ENCODE results near the gene HEMK1.

Gene HEMK1

GRCh38 chr3:50602595-50603191 is 33.4 kb downstream of the HEMK1 start:
- Histone ChIP-seq H3K27ac (ENCODE audit: low read length) (no peak overlapping the region), H3K4me3 (ENCODE audit: low read length) (no peak overlapping the region), H3K9me3 (ENCODE audit: control insufficient read depth, insufficient read depth, low read length) (no peaks in the 10 kb centered on the region), H3K4me1 (ENCODE audit: control insufficient read depth, insufficient read depth, low read length) (no peaks in the 10 kb centered on the region), H3K36me3 (ENCODE audit: control insufficient read depth, insufficient read depth, low read length) (no peaks in the 10 kb centered on the region), H3K27me3 (ENCODE audit: control insufficient read depth, insufficient read depth, low read length) (no peaks in the 10 kb centered on the region)
- no CpG with 5 or more reads among the region's 9 CpGs for WGBS (ENCODE audit: insufficient coverage, insufficient read length)
- DNase-seq (ENCODE audit: low read depth, low spot score): no peak

- Histone ChIP-seq H3K27ac (ENCODE audit: low read length) (no peak overlapping the region), H3K27me3 (ENCODE audit: control insufficient read depth, insufficient read depth, low read length) (no peaks in the 10 kb centered on the region), H3K36me3 (ENCODE audit: control insufficient read depth, insufficient read depth, low read length) (no peaks in the 10 kb centered on the region), H3K4me1 (ENCODE audit: control insufficient read depth, insufficient read depth, low read length) (no peaks in the 10 kb centered on the region), H3K9me3 (ENCODE audit: control insufficient read depth, insufficient read depth, low read length) (no peaks in the 10 kb centered on the region), H3K4me3 (ENCODE audit: low read length) (no peak overlapping the region)
- no peak for DNase-seq (ENCODE audit: low read depth, low spot score)
- WGBS (ENCODE audit: insufficient coverage, insufficient read length): no CpG with 5 or more reads among the region's 4 CpGs
These were observed 34.2 kb downstream of the HEMK1 start for GRCh38 chr3:50603261-50604109.

- H3K4me3 ChIP-seq (ENCODE audit: low read length): no peak overlapping the region
- DNase-seq (ENCODE audit: low read depth, low spot score): no peak
- no peaks in the 10 kb centered on the region for H3K9me3 ChIP-seq (ENCODE audit: control insufficient read depth, insufficient read depth, low read length)
- no peak overlapping the region for H3K27ac ChIP-seq (ENCODE audit: low read length)
- H3K4me1 ChIP-seq (ENCODE audit: control insufficient read depth, insufficient read depth, low read length): no peaks in the 10 kb centered on the region
- no peaks in the 10 kb centered on the region for H3K36me3 ChIP-seq (ENCODE audit: control insufficient read depth, insufficient read depth, low read length)
- no peaks in the 10 kb centered on the region for H3K27me3 ChIP-seq (ENCODE audit: control insufficient read depth, insufficient read depth, low read length)
- no CpG with 5 or more reads among the region's 5 CpGs for WGBS (ENCODE audit: insufficient coverage, insufficient read length)
These were observed 34.8 kb downstream of the HEMK1 start for GRCh38 chr3:50604110-50604621.

GRCh38 chr3:50604628-50605588 is 35.6 kb downstream of the HEMK1 start:
- H3K4me3 ChIP-seq (ENCODE audit: low read length): no peak overlapping the region
- no CpG with 5 or more reads among the region's 14 CpGs for WGBS (ENCODE audit: insufficient coverage, insufficient read length)
- H3K36me3 ChIP-seq (ENCODE audit: control insufficient read depth, insufficient read depth, low read length): no peaks in the 10 kb centered on the region
- DNase-seq (ENCODE audit: low read depth, low spot score): no peak
- no peaks in the 10 kb centered on the region for H3K27me3 ChIP-seq (ENCODE audit: control insufficient read depth, insufficient read depth, low read length)
- H3K9me3 ChIP-seq (ENCODE audit: control insufficient read depth, insufficient read depth, low read length): no peaks in the 10 kb centered on the region
- no peaks in the 10 kb centered on the region for H3K4me1 ChIP-seq (ENCODE audit: control insufficient read depth, insufficient read depth, low read length)
- H3K27ac ChIP-seq (ENCODE audit: low read length): no peak overlapping the region

GRCh38 chr3:50605901-50606326 is 36.6 kb downstream of the HEMK1 start:
- H3K27me3 ChIP-seq (ENCODE audit: control insufficient read depth, insufficient read depth, low read length): peaks cover 9% of the 10 kb centered on the region; the same call in 1 of the 2 replicates
- H3K36me3 ChIP-seq (ENCODE audit: control insufficient read depth, insufficient read depth, low read length): no peaks in the 10 kb centered on the region
- no peak for DNase-seq (ENCODE audit: low read depth, low spot score)
- H3K4me1 ChIP-seq (ENCODE audit: control insufficient read depth, insufficient read depth, low read length): no peaks in the 10 kb centered on the region
- WGBS (ENCODE audit: insufficient coverage, insufficient read length): no CpG with 5 or more reads among the region's 5 CpGs
- H3K4me3 ChIP-seq (ENCODE audit: low read length): no peak overlapping the region
- no peak overlapping the region for H3K27ac ChIP-seq (ENCODE audit: low read length)
- no peaks in the 10 kb centered on the region for H3K9me3 ChIP-seq (ENCODE audit: control insufficient read depth, insufficient read depth, low read length)

GRCh38 chr3:50606596-50606995 is 37.3 kb downstream of the HEMK1 start:
- Histone ChIP-seq H3K4me3 (ENCODE audit: low read length) (no peak overlapping the region), H3K9me3 (ENCODE audit: control insufficient read depth, insufficient read depth, low read length) (no peaks in the 10 kb centered on the region), H3K4me1 (ENCODE audit: control insufficient read depth, insufficient read depth, low read length) (no peaks in the 10 kb centered on the region), H3K36me3 (ENCODE audit: control insufficient read depth, insufficient read depth, low read length) (no peaks in the 10 kb centered on the region), H3K27ac (ENCODE audit: low read length) (no peak overlapping the region), H3K27me3 (ENCODE audit: control insufficient read depth, insufficient read depth, low read length) (peaks cover 9% of the 10 kb centered on the region; the same call in 1 of the 2 replicates)
- DNase-seq (ENCODE audit: low read depth, low spot score): no peak
- no CpG with 5 or more reads among the region's 6 CpGs for WGBS (ENCODE audit: insufficient coverage, insufficient read length)

GRCh38 chr3:50607271-50608091 is 38.2 kb downstream of the HEMK1 start:
- no peak for DNase-seq (ENCODE audit: low read depth, low spot score)
- H3K27me3 ChIP-seq (ENCODE audit: control insufficient read depth, insufficient read depth, low read length): peaks cover 10% of the 10 kb centered on the region; the same call in 1 of the 2 replicates
- H3K9me3 ChIP-seq (ENCODE audit: control insufficient read depth, insufficient read depth, low read length): no peaks in the 10 kb centered on the region
- H3K4me3 ChIP-seq (ENCODE audit: low read length): no peak overlapping the region
- H3K36me3 ChIP-seq (ENCODE audit: control insufficient read depth, insufficient read depth, low read length): no peaks in the 10 kb centered on the region
- H3K27ac ChIP-seq (ENCODE audit: low read length): no peak overlapping the region
- WGBS (ENCODE audit: insufficient coverage, insufficient read length): no CpG with 5 or more reads among the region's 29 CpGs
- H3K4me1 ChIP-seq (ENCODE audit: control insufficient read depth, insufficient read depth, low read length): no peaks in the 10 kb centered on the region

GRCh38 chr3:50608278-50608677 is 39.0 kb downstream of the HEMK1 start:
- Histone ChIP-seq H3K4me3 (ENCODE audit: low read length) (no peak overlapping the region), H3K9me3 (ENCODE audit: control insufficient read depth, insufficient read depth, low read length) (no peaks in the 10 kb centered on the region), H3K36me3 (ENCODE audit: control insufficient read depth, insufficient read depth, low read length) (no peaks in the 10 kb centered on the region), H3K27ac (ENCODE audit: low read length) (no peak overlapping the region), H3K4me1 (ENCODE audit: control insufficient read depth, insufficient read depth, low read length) (no peaks in the 10 kb centered on the region), H3K27me3 (ENCODE audit: control insufficient read depth, insufficient read depth, low read length) (peaks cover 14% of the 10 kb centered on the region; the same call in 1 of the 2 replicates)
- no CpG with 5 or more reads among the region's 7 CpGs for WGBS (ENCODE audit: insufficient coverage, insufficient read length)
- DNase-seq (ENCODE audit: low read depth, low spot score): no peak

- DNase-seq (ENCODE audit: low read depth, low spot score): no peak
These were observed 39.9 kb downstream of the HEMK1 start for GRCh38 chr3:50609071-50609762.

More at GRCh38 chr3:50609071-50609762, 39.9 kb downstream of the HEMK1 start:
- H3K9me3 ChIP-seq (ENCODE audit: control insufficient read depth, insufficient read depth, low read length): no peaks in the 10 kb centered on the region
- H3K36me3 ChIP-seq (ENCODE audit: control insufficient read depth, insufficient read depth, low read length): no peaks in the 10 kb centered on the region
- no peak overlapping the region for H3K27ac ChIP-seq (ENCODE audit: low read length)
- no CpG with 5 or more reads among the region's 5 CpGs for WGBS (ENCODE audit: insufficient coverage, insufficient read length)
- no peak overlapping the region for H3K4me3 ChIP-seq (ENCODE audit: low read length)
- no peaks in the 10 kb centered on the region for H3K4me1 ChIP-seq (ENCODE audit: control insufficient read depth, insufficient read depth, low read length)
- peaks cover 18% of the 10 kb centered on the region; the same call in 1 of the 2 replicates for H3K27me3 ChIP-seq (ENCODE audit: control insufficient read depth, insufficient read depth, low read length)
